Measurements from ENCODE around the gene MT1G.
"Not testable (repeated sequence)": the region's sequence is repeated elsewhere in the genome, so short reads cannot be mapped to it uniquely, and the experiment has no call there.

MT1G gene

GRCh38 chr16:56636616-56637413 is 31.1 kb downstream of the MT1G start:
- no peak for DNase-seq (ENCODE audit: low spot score)

- no peak for DNase-seq (ENCODE audit: low spot score)
Observed at GRCh38 chr16:56635441-56635967, 32.4 kb downstream of the MT1G start.

GRCh38 chr16:56634715-56635440 is 33.0 kb downstream of the MT1G start:
- no peak for DNase-seq (ENCODE audit: low spot score)

GRCh38 chr16:56633535-56633934 is 34.3 kb downstream of the MT1G start:
- no peak for DNase-seq (ENCODE audit: low spot score)

- DNase-seq (ENCODE audit: low spot score) = no peak
Observed at GRCh38 chr16:56632848-56633365, 35.0 kb downstream of the MT1G start.

- DNase-seq (ENCODE audit: low spot score) = peak; percentile 64
Observed at GRCh38 chr16:56632156-56632847, 35.6 kb downstream of the MT1G start, which contains the start of gene MT1M. MT1M (plus strand) TSS chr16:56632659; CDS start chr16:56632732, 73 bp downstream.

- peak; percentile 34 for DNase-seq (ENCODE audit: low spot score)
Observed at GRCh38 chr16:56631832-56632155, 36.1 kb downstream of the MT1G start.

GRCh38 chr16:56631197-56631596 is 36.7 kb downstream of the MT1G start:
- DNase-seq (ENCODE audit: low spot score) = no peak

- no peak for DNase-seq (ENCODE audit: low spot score)
Observed at GRCh38 chr16:56630134-56630533, 37.7 kb downstream of the MT1G start.

GRCh38 chr16:56629531-56629930 is 38.3 kb downstream of the MT1G start:
- DNase-seq (ENCODE audit: low spot score) = no peak

- no peak for DNase-seq (ENCODE audit: low spot score)
Observed at GRCh38 chr16:56628486-56629350, 39.1 kb downstream of the MT1G start.

GRCh38 chr16:56626685-56627084 is 41.2 kb downstream of the MT1G start:
- DNase-seq (ENCODE audit: low spot score) = no peak

GRCh38 chr16:56625943-56626654 is 41.8 kb downstream of the MT1G start:
- peak; percentile 67 for DNase-seq (ENCODE audit: low spot score)

- DNase-seq (ENCODE audit: low spot score) = peak; percentile 94
Observed at GRCh38 chr16:56625140-56625942, 42.5 kb downstream of the MT1G start, which contains the start of gene MT1E. MT1E (plus strand) TSS chr16:56625781; CDS start chr16:56625852, 71 bp downstream.

- no peak for DNase-seq (ENCODE audit: low spot score)
Observed at GRCh38 chr16:56623637-56624036, 44.2 kb downstream of the MT1G start.

- DNase-seq (ENCODE audit: low spot score) = not testable (repeated sequence)
Observed at GRCh38 chr16:56623184-56623583, 44.7 kb downstream of the MT1G start.

GRCh38 chr16:56621665-56622445 is 46.0 kb downstream of the MT1G start:
- DNase-seq (ENCODE audit: low spot score) = not testable (repeated sequence)

GRCh38 chr16:56620339-56620897 is 47.4 kb downstream of the MT1G start:
- no peak for DNase-seq (ENCODE audit: low spot score)

- DNase-seq (ENCODE audit: low spot score) = no peak
Observed at GRCh38 chr16:56618138-56618537, 49.7 kb downstream of the MT1G start.

Data from AG20443 (cell line).